ENCODE measurements around the gene ZNF30. TPM values are rescaled to one million over a fixed set of nuclear protein-coding genes. Genes with fewer than 3 reads are reported as not detected.
"Not testable (repeated sequence)": the region's sequence is repeated elsewhere in the genome, so short reads cannot be mapped to it uniquely, and the experiment has no call there.

ZNF30 gene
- total RNA-seq, 2 donors from 2014 or later, result 2.3 to 7.2 TPM

DNA sequence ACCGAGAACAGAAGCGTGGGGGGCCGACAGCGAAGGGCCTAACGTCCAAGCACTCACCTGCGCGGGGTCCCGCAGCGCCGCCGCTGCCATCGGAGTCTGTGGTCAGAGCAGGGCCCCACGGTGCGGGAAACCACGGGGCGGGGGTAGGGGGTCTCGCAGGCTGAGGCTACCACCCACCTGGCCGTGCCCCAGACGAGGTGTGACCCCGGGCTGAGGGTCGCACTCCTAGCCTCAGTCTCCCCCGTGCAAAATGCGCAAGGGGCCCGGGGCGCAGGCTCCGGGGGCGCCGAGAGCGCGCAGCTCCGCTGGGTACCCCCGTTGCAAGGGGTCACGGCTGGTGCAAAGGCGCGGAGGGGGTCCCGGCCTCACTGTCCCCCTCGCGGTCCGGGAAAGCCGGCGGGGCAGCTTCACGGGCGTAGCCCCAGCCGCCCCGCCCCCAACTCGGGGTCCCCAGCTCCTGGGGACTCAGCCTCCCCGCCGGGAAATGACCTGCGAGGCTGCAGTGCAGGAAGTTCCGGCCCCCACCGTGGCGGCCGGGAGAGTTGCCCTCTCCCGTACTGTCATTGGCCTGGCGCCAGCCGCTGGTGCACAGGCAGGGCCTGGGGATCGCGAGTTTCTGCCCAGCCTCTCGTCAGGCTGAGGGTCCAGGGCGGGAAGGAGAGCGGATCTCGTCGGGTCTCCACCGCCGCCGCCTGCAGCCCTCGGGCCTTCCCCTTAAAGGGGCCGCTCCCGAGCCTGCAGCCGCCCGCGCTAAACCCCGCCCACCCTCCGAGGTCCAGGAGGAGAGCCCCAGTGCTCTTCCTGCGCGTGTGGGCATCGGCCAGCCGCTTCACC, 37.1 kb downstream of the ZNF30 start, which contains the start of gene ZNF792:
ZNF792 (minus strand) TSS at position 657 of the 834 bp plus-strand sequence; CDS start at position 90, 567 bp downstream.
- intact Hi-C loops (cut with DNase I), result no loop called here
- under 1% methylated on average over 46 of the region's 78 CpGs for WGBS
- peak within 1 kb of the TSS; percentile 36 to 41 for H3K27ac ChIP-seq
- peak within 1 kb of the TSS; percentile 77 to 82 for H3K4me3 ChIP-seq
- DNase-seq (ENCODE audit: low spot score), result peak; percentile 32
- no peaks in the 10 kb centered on the region for H3K27me3 ChIP-seq (replicated peaks; ENCODE audit: insufficient read depth)
- no peaks in the 10 kb centered on the region for H3K4me1 ChIP-seq (replicated peaks)
- H3K9me3 ChIP-seq, result peaks cover 4% of the 10 kb centered on the region
- TF ChIP-seq POLR2AphosphoS5 (IDR thresholded peaks at IDR 0.05), result no peak
- TF ChIP-seq, protein P1, sequence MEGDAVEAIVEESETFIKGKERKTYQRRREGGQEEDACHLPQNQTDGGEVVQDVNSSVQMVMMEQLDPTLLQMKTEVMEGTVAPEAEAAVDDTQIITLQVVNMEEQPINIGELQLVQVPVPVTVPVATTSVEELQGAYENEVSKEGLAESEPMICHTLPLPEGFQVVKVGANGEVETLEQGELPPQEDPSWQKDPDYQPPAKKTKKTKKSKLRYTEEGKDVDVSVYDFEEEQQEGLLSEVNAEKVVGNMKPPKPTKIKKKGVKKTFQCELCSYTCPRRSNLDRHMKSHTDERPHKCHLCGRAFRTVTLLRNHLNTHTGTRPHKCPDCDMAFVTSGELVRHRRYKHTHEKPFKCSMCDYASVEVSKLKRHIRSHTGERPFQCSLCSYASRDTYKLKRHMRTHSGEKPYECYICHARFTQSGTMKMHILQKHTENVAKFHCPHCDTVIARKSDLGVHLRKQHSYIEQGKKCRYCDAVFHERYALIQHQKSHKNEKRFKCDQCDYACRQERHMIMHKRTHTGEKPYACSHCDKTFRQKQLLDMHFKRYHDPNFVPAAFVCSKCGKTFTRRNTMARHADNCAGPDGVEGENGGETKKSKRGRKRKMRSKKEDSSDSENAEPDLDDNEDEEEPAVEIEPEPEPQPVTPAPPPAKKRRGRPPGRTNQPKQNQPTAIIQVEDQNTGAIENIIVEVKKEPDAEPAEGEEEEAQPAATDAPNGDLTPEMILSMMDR (IDR thresholded peaks at IDR 0.05), result no peak
- no peak for TF ChIP-seq POLR2A (IDR thresholded peaks at IDR 0.05)
- peaks cover 10 to 17% of the 10 kb centered on the region in 2 donors for H3K36me3 ChIP-seq

DNA sequence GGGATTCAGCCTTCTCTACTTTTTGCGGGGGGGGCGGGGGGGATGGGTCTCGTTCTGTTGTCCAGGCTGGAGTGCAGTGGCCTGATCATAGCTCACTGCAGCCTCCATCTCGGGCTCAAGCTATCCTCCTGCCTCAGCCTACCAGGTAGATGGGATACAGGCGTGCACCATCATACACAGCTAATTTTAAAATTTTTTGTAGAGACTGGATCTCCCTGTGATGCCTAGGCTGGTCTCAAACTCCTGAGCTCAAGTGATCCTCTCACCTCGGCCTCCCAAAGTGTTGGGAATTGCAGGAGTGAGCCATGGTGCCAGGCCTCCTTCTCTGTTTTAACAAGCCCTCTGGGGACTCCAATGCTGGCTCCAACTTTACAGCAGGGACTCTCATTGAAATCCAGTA, 37.9 kb downstream of the ZNF30 start:
- no peaks in the 10 kb centered on the region for H3K4me1 ChIP-seq (replicated peaks)
- intact Hi-C loops (cut with DNase I), result no loop called here
- peaks cover 2 to 9% of the 10 kb centered on the region in 2 donors for H3K36me3 ChIP-seq
- H3K4me3 ChIP-seq, result no peak overlapping the region
- DNase-seq (ENCODE audit: low spot score), result no peak
- H3K27ac ChIP-seq, result no peak overlapping the region
- H3K9me3 ChIP-seq, result no peaks in the 10 kb centered on the region
- H3K27me3 ChIP-seq (replicated peaks; ENCODE audit: insufficient read depth), result no peaks in the 10 kb centered on the region
- TF ChIP-seq POLR2A (IDR thresholded peaks at IDR 0.05) (no peak), POLR2AphosphoS5 (IDR thresholded peaks at IDR 0.05) (no peak)
- TF ChIP-seq, protein P1 (IDR thresholded peaks at IDR 0.05), result no peak
- 55% methylated on average over 6 of the region's 6 CpGs for whole genome bisulfite sequencing

DNA sequence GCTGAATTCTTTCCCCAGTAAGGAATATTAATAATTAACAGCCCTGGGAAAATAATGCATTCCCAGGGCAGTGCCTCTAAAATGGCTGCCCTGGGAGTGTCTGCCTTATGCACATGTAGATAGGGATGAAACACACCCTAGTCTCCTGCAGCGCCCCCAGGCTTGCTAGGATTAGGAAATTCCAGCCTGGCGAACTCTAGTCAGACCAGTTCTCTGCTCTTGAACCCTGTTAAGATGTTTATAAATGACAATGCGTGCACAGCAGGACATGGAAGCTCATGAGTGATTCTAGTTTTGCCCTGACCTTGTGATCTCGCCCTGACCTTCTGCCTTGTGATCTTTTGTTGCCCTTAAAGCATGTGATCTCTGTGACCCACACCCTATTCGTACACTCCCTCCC, 38.8 kb downstream of the ZNF30 start:
- H3K4me1 ChIP-seq (replicated peaks); H3K27me3 ChIP-seq (replicated peaks; ENCODE audit: insufficient read depth); intact Hi-C loops (cut with DNase I); H3K9me3 ChIP-seq; DNase-seq (ENCODE audit: low spot score); H3K27ac ChIP-seq; H3K36me3 ChIP-seq; H3K4me3 ChIP-seq: not testable (repeated sequence)
- 78% methylated on average over 5 of the region's 5 CpGs for WGBS

DNA sequence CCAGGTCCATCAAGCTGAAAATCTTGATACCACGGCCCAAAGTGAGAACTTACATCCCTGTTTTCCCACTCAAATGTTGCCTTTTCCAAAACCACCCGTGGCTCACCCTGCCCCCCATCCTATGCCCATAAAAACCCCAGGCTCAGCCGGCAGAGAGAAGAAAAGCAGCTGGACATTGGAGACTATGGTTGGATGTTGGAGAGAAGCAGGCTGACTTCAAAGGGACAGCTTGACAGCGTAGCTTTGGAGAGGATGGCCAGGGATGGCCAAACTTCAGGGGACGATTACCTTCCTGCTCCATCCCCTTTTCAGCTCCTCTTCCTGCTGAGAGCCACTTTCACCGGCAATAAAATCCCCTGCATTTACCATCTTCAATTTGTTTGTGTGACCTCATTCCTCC, 40.8 kb downstream of the ZNF30 start:
- no peaks in the 10 kb centered on the region for H3K9me3 ChIP-seq
- intact Hi-C loops (cut with DNase I), result no loop called here
- 88% methylated on average over 6 of the region's 6 CpGs for WGBS
- no peak overlapping the region for H3K27ac ChIP-seq
- TF ChIP-seq POLR2A (IDR thresholded peaks at IDR 0.05) (no peak), POLR2AphosphoS5 (IDR thresholded peaks at IDR 0.05) (no peak)
- TF ChIP-seq, protein P1 (IDR thresholded peaks at IDR 0.05), result no peak
- DNase-seq (ENCODE audit: low spot score), result no peak
- no peak overlapping the region for H3K4me3 ChIP-seq
- no peaks in the 10 kb centered on the region for H3K4me1 ChIP-seq (replicated peaks)
- no peaks in the 10 kb centered on the region for H3K27me3 ChIP-seq (replicated peaks; ENCODE audit: insufficient read depth)
- no peaks in the 10 kb centered on the region for H3K36me3 ChIP-seq

DNA sequence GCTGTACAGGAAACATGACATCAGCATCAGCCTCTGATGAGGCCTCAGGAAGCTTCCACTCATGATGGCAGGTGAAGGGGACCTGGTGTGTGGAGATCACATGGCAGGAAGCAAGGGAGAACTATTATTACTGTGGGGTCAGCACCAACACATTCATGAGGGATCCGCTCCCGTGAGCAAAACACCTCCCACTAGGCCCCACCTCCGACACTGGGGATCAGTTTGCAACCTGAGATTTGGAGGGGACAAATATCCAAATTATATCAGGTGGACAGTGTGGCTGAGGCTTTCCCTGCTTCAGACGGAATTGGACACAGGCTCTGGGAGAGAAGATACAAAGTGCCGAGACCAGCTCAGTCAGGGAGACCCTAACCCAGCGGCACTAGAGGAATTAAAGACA, 43.0 kb downstream of the ZNF30 start:
- no peak for DNase-seq (ENCODE audit: low spot score)
- Histone ChIP-seq H3K36me3 (no peaks in the 10 kb centered on the region), H3K9me3 (no peaks in the 10 kb centered on the region), H3K4me1 (replicated peaks) (no peaks in the 10 kb centered on the region), H3K27me3 (replicated peaks; ENCODE audit: insufficient read depth) (no peaks in the 10 kb centered on the region), H3K4me3 (no peak overlapping the region), H3K27ac (no peak overlapping the region)
- 90% methylated on average over 6 of the region's 6 CpGs for WGBS
- no peak for TF ChIP-seq POLR2AphosphoS5 (IDR thresholded peaks at IDR 0.05)
- no peak for TF ChIP-seq POLR2A (IDR thresholded peaks at IDR 0.05)
- TF ChIP-seq, protein P1 (IDR thresholded peaks at IDR 0.05), result no peak
- intact Hi-C loops (cut with DNase I), result loop anchor here (10.0 kb wide), 1 partner anchor 115 kb away; no protein-coding TSS in a partner anchor

DNA sequence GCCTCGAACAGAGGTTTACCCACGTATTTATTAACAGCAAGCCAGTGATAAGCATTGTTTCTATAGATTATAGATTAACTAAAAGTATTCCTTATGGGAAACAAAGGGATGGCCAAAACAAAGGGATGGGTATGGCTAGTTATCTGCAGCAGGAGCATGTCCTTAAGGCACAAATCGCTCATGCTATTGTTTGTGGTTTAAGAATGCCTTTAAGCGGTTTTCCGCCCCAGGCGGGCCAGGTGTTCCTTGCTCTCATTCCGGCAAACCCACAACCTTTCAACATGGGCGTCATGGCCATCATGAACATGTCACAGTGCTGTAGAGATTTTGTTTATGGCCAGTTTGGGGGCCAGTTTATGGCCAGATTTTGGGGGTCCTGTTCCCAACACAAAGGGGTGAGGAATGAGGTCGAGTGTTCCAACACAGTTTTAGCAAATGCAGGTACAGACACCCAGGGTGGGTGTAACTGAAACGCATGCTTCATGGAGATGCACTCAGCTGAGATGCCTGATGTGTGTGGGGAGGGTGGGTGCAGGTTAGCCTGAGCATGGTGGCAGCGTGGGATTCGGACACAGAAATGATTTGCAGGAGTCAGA, 43.6 kb downstream of the ZNF30 start:
- H3K27me3 ChIP-seq (replicated peaks; ENCODE audit: insufficient read depth); H3K27ac ChIP-seq; H3K36me3 ChIP-seq; DNase-seq (ENCODE audit: low spot score); H3K9me3 ChIP-seq; H3K4me1 ChIP-seq (replicated peaks); H3K4me3 ChIP-seq: not testable (repeated sequence)
- intact Hi-C loops (cut with DNase I), result loop anchor here (10.0 kb wide), 1 partner anchor 115 kb away; no protein-coding TSS in a partner anchor
- WGBS, result 84% methylated on average over 12 of the region's 12 CpGs
